HG03342 (cell line): Measurements from ENCODE around the gene LYPD6B.
"Not testable (repeated sequence)": the region's sequence is repeated elsewhere in the genome, so short reads cannot be mapped to it uniquely, and the experiment has no call there.

Experiments used
- ATAC-seq: cut with Tn5 transposase; IDR thresholded peaks from one replicate; pipeline ENCODE4 v1.9.1; 2021; ENCODE audit warnings: mild to moderate bottlenecking, moderate library complexity; ENCODE audit not compliant: unreplicated experiment

Gene LYPD6B

DNA sequence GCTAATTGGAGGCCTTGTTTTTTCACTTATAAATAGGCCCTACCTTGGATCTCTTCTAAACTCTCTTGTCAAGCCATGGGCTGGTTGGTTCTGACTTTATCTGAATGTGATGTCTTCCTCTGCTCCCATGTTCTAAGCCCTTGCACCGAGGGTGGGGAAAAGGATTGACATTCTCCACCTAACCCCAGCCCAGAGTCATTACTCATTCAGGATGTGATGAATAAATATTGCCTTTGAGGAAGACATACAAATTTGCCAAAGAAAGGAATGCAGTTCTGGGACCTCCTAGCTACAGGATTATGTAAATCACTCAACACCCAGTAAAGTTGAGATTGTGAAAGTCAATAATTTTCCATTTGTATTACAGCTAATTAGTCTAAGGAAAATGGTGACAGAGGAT is 149.8 kb downstream of the LYPD6B start:
- ATAC-seq: no peak

- no peak for ATAC-seq
These were observed 151.3 kb downstream of the LYPD6B start for GRCh38 chr2:149189769-149190168.

DNA sequence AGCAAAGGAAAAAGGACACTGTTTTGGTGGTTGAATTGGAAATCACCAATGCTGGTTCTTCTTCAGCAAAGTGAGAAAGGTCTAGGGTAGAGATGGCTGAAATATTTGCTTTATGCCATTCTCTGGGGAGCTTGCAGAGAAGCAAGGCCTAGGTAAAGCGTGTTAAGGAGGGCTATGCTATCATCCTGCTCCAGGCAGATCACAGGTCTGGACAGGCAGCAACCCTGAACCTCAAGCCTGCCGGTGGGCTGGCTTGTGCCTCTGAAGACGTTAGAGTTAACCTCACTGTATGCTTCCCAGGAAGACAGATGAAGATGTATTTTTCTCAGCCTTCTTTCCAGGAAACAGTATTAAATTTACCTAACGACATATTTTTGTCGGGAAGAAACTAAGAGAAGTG is 153.4 kb downstream of the LYPD6B start:
- no peak for ATAC-seq

- no peak for ATAC-seq
These were observed 153.9 kb downstream of the LYPD6B start for GRCh38 chr2:149192427-149192826.

DNA sequence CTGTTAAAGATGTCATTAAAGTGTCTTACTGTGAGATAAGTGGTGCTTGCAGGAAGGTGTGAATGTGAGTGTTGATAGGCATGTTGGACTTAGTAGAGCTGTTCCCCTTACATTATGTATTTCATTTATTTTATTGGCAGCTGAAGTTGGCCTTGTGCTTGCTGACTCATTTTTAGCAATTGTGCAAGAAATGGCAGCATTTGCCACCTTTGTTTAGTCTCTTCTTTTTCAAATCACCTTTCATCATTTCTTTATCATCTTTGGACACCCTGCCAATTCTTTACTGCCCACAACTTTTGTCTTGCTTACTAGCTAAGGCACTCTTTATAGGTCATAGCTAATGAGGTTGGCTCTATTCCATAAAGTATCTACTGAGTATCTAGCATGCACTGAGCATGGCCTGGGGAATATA is 161.6 kb downstream of the LYPD6B start:
- ATAC-seq: no peak

DNA sequence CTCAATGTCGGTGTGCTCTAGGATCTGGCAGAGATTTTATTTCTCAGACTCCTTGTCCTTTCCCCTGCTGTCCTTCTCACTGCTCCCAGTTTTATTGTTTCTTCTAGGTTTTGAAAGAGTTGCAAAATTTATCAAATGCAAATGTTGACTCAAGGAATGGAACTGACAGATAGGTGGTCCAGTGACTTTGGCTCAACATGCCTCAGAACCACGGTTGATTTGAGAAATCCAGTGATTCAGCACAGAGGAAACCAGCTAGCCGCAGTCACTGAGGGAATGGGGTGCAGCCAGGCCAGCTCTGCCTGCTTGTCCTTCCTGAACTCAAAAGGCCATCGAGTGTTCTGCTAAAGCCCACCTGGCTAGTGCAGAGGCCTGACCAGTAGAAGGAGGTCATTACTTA is 166.2 kb downstream of the LYPD6B start:
- ATAC-seq: no peak

DNA sequence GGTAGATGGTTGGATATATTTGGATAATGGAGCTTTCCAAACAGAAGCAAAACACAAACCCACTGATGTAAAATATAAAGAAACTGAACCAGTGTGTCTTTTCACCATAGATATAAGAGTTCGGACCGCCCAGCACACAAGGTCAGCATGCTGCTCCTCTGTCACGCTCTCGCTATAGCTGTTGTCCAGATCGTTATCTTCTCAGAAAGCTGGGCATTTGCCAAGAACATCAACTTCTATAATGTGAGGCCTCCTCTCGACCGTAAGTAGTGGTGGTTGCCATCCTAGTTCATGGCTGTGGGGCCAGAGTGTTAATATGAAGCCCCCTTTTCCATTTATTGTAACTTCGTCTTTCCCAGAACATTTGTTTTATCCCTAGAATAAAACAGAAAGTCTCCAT is 166.6 kb downstream of the LYPD6B start:
- no peak for ATAC-seq

DNA sequence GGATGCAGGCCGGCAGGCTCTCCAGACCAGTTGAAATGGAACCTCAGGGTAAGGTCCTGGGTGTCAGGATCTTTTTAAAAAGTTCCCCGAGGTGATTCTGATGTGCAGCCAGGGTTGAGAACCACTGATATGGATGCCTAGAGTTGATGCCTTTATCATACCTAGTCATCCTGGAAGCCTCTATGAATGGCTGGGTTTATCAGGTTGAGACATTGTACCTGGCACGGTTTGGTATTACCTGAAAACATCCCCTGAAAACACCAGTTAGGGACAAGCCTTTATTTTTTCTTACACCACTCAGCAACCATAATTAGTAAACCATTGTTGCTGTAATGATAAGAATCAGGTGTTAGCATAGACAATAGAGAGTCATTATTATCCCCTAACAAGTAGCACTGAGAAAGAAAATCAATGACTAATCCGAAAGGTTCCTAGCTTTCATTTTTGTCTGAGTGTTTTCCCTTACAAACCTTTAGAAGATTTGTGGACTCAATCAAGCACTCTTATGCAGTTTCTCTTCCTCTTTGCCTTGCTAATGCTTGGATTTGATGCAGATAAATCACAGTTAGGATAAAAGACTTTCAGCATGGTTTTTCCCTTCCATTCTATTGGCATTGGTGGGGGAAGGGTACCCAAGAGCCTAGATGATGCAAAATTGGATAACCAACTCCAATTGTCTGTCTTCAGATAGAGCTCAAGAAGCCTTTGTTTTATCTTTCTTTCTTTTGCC is 175.4 kb downstream of the LYPD6B start:
- no peak for ATAC-seq

GRCh38 chr2:149218497-149218896 is 180.0 kb downstream of the LYPD6B start:
- no peak for ATAC-seq

DNA sequence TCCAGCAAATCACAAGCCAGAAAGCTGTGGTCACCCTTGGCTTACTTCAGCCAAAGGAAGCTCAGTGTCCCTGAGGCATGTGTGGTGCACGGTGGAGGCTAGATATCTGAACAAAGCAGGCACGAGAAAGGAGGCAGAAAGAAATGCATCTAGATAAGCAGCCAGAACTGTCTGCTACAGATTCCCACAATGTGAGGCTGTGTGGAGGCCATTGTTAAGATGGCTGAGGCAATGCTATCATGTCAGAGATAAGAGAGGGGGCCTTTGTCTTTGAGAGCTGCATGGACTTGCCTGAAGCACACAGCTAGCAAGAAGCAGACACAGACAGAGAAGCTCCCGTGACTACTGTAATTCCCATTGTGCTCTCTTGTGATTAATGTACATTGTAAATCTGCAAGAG is 181.4 kb downstream of the LYPD6B start:
- ATAC-seq: no peak

DNA sequence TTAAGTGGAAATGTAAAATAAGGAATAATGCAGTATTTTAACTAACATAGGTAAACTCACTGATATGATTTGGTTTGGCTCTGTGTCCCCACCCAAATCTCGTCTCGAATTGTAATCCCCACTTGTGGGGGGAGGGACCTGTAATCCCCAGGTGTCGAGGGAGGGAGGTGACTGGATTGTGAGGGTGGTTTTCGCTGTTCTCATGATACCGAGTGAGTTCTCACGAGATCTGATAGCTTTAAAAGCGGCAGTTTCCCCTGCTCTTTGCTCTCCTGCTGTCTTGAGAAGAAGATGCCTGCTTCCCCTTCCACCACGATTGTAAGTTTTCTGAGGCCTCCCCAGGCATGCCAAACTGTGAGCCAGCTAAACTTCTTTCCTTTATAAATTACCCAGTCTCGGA is 182.5 kb downstream of the LYPD6B start:
- no peak for ATAC-seq

DNA sequence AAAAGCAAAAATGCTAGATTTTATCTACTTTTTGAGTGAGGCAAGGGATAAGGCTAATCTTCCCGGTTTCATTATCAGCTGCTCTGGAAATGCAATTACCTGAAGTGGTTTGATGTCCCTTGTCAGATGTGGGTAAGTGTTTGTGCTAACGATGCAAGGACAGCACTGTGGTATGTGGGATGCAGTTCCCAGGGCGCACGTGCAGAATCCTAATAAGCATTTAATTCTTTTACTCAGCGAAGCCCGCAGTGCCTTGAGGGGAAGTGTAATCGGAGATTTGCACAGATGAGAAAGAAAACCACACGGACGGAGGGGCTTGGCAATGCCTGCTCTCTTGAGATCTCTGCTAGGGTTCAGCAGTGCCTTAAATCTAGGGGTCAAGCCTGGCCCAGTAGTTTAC is 183.4 kb downstream of the LYPD6B start:
- no peak for ATAC-seq

DNA sequence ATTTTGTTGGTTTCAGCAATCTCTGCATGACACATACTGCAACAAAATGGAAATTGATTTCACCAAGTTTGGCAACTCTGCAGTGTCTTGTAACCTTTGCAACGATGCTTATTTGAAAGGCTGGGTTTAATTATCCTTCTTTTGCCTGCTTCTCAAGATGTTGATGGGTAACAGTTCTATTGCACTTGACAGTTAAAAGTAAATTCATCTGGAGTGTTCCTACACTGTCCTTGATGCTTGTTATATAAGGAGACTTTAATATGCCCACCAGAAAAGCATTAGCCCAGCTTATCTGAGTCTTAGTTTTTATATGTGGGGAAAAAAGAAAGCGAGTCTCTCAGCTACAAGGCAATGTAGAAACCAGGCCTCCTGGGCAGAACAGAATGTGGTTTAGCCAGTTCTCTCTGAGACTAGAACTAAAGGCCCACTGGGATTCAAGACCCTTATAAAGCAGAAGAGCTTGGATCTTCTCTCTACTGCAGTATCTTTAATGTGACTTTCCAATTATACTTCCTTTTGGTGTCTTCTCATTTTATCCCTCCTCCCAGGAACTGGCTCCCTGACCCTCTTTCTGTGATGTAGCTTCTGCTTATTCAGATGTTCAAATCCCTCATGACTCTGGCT is 185.1 kb downstream of the LYPD6B start:
- ATAC-seq: no peak

- ATAC-seq: no peak
These were observed 186.0 kb downstream of the LYPD6B start for GRCh38 chr2:149224543-149224942.

DNA sequence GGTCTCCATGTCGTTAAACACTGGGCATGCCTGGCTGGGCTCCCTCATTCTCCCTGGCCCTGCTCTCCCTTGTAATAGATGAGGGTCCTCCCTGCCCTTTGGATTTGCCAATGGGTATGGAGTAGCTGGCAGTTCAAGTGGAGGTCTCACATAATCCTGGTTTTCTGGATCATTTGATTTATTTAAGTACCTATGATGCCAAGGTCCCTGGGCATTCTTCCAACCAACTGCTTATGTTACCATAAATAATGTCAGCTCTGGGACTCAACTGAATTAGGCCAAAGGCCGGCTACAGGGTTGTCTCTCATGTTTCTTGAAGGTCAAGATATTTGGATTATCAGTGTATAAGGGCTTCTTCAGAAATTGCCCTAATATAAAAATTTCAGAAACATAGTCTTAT is 186.9 kb downstream of the LYPD6B start:
- no peak for ATAC-seq

GRCh38 chr2:149226790-149227189 is 188.3 kb downstream of the LYPD6B start:
- no peak for ATAC-seq

GRCh38 chr2:149235816-149236375 is 197.4 kb downstream of the LYPD6B start:
- ATAC-seq: no peak

- no peak for ATAC-seq
These were observed 197.9 kb downstream of the LYPD6B start for GRCh38 chr2:149236410-149236809.

GRCh38 chr2:149246186-149246585 is 207.7 kb downstream of the LYPD6B start:
- ATAC-seq: no peak

DNA sequence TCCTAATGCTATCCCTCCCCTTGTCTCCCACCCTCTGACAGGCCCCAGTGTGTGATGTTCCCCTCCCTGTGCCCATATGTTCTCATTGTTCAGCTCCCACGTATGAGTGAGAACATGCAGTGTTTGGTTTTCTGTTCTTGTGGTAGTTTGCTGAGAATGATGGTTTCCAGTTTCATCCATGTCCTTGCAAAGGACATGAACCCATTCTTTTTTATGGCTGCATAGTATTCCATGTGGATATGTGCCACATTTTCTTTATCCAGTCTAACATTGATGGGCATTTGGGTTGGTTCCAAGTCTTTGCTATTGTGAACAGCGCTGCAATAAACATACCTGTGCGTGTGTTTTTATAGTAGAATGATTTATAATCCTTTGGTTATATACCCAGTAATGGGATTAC is 212.9 kb downstream of the LYPD6B start:
- not testable (repeated sequence) for ATAC-seq

DNA sequence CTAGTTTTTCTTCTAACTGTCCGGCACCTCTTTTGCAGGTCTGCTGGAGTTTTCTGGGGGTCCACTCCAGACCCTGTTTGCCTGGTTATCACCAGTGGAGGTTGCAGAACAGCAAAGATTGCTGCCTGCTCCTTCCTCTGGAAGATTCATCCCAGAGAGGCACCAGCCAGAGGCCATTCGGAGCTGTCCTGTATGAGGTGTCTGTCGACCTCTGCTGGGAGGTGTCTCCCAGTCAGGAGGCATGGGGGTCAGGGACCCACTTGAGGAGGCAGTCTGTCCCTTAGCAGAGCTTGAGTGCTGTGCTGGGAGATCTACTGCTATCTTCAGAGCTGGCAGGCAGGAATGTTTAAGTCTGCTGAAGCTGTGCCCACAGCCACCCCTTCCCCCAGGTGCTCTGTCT is 218.4 kb downstream of the LYPD6B start:
- not testable (repeated sequence) for ATAC-seq

- no peak for ATAC-seq
These were observed 220.0 kb downstream of the LYPD6B start for GRCh38 chr2:149258531-149258930.
